T-helper 17 cell (primary cell): ENCODE results near the gene CACNA1C. TPM values are rescaled to one million over a fixed set of nuclear protein-coding genes. Genes with fewer than 3 reads are reported as not detected.

ENCODE experiments used
- ATAC-seq: fragments of 150-1000 bp; cut with Tn5 transposase; 2 replicates; pipeline ENCODE4 v1.10.0; 2021; ENCODE audit warnings: mild to moderate bottlenecking, moderate library complexity
- DNase-seq, 3 donors: peaks; one replicate each; pipeline versions ENCODE4 v3.0.0 to v3.0.0-alpha.2; 2020 to 2021
- H3K9me3 ChIP-seq: one replicate; pipeline ENCODE4 v1.7.0; 2013; ENCODE audit warnings: low read length, mild to moderate bottlenecking; ENCODE audit not compliant: control insufficient read depth, poor library complexity, severe bottlenecking
- H3K27ac Mint-ChIP-seq: one replicate; pipeline ENCODE4 v1.8.0; 2022; ENCODE audit warnings: mild to moderate bottlenecking, moderate library complexity, mixed read lengths
- H3K27me3 Mint-ChIP-seq: one replicate; pipeline ENCODE4 v1.8.0; 2022; ENCODE audit warnings: mixed read lengths
- H3K36me3 Mint-ChIP-seq: one replicate; pipeline ENCODE4 v1.8.0; 2022; ENCODE audit warnings: low read depth, mixed read lengths
- H3K4me1 Mint-ChIP-seq: one replicate; pipeline ENCODE4 v1.8.0; 2022; ENCODE audit warnings: mild to moderate bottlenecking, mixed read lengths
- H3K4me3 Mint-ChIP-seq: one replicate; pipeline ENCODE4 v1.8.0; 2022; ENCODE audit warnings: mild to moderate bottlenecking, moderate library complexity, mixed read lengths
- total RNA-seq, 4 donors: library from RNA in 2 of 4; stranded (reverse) in 2 of 4; gene quantifications; one replicate each; pipeline ENCODE4 v1.2.3 and lab custom pipeline; 2022 to 2026

Gene CACNA1C
- total RNA-seq, 2 donors from 2014 or later, result 0.02 to 0.18 TPM

DNA sequence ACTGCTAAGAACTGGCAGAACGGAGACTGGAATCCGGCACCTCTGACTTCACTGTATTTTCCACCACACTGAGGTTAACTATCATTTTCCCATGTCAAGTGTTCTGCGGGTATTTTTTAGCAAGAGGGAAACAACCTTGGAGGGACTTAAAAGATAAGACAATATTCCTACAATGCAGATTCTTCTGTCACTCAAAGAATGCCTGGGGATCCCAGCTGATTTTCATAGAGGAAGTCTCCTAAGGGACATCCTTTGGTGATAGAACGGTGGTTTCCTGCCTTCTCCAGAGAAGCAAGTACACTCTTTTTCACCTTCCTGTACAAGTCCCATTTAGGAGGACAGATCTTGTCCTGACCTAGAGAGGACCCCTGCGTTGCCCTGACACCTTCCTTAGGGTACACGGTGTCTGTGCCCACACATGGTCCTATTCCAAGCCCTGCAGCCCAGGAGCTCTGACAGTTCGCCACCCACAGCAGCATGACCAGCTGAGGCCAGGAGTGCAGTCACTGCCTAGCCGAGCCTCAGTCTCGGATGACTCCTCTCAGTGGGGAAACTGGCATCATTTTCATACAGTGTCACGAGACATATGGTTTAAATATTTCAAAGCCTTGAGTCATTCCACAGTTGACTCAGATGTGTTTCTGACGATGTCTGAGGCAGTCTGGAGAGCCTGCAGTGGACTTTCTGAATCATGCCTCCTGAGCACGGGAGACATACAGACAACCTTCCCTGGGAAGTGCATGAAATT lies 560.7 kb downstream of the CACNA1C start:
- peaks cover 2% of the 10 kb centered on the region for H3K36me3 Mint-ChIP-seq
- DNase-seq (no peak), ATAC-seq (no peak)
- peaks cover 82% of the 10 kb centered on the region for H3K27me3 Mint-ChIP-seq
- H3K4me1 Mint-ChIP-seq, result no peaks in the 10 kb centered on the region
- H3K4me3 Mint-ChIP-seq, result no peak overlapping the region
- no peaks in the 10 kb centered on the region for H3K9me3 ChIP-seq
- H3K27ac Mint-ChIP-seq, result no peak overlapping the region

DNA sequence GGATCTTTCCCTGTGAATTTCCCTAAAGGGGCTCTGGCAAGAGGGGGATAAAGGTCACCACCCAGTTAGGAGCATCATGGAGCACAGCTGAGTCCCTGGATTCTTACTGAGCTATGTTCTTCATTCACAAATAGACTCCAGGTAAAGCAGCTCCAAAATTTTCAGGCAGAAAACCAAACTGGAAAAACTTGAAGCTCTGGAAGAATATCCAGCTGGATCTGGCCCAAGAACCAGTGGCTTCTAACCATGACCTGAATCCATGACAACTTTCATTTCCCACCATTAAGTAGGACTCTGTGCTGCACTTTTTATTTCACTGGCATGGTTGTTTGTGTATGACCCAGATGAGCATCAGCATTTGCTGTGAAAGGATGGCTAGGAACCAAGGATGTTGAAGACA lies 561.6 kb downstream of the CACNA1C start:
- H3K27ac Mint-ChIP-seq, result no peak overlapping the region
- peaks cover 2% of the 10 kb centered on the region for H3K36me3 Mint-ChIP-seq
- H3K9me3 ChIP-seq, result no peaks in the 10 kb centered on the region
- ATAC-seq (no peak), DNase-seq (no peak)
- H3K4me1 Mint-ChIP-seq, result no peaks in the 10 kb centered on the region
- H3K27me3 Mint-ChIP-seq, result peaks cover 82% of the 10 kb centered on the region
- H3K4me3 Mint-ChIP-seq, result no peak overlapping the region

GRCh38 chr12:2615665-2616402 lies 563.0 kb downstream of the CACNA1C start:
- ATAC-seq, result no peak
- no peaks in the 10 kb centered on the region for H3K9me3 ChIP-seq
- H3K4me1 Mint-ChIP-seq, result no peaks in the 10 kb centered on the region
- H3K27ac Mint-ChIP-seq, result no peak overlapping the region
- no peaks in the 10 kb centered on the region for H3K36me3 Mint-ChIP-seq
- H3K27me3 Mint-ChIP-seq, result peaks cover 87% of the 10 kb centered on the region
- no peak overlapping the region for H3K4me3 Mint-ChIP-seq
- no peak for DNase-seq

DNA sequence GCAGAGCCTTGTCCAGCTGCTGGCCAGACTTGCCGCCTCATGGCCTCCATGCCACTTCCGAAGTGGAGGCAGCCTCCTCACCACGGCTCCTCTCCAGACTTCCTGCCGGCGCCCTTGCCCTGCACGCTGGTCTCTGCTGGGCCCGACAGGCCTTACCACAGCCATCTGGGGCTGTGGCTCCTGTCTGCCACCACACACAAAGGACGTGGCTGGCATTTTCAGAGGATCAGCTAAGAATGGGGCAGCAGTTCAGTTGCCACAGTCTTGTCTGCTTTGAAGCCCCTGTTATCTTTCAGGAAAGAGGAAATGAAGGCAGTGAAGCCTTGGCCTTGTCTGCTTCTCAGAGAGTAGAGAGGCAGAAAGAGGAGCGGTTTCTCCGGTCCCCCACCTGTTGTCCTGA lies 564.0 kb downstream of the CACNA1C start:
- Mint-ChIP-seq H3K36me3 (peaks cover under 1% of the 10 kb centered on the region), H3K4me1 (no peaks in the 10 kb centered on the region), H3K27me3 (peaks cover 91% of the 10 kb centered on the region), H3K27ac (no peak overlapping the region), H3K4me3 (no peak overlapping the region)
- ATAC-seq (no peak), DNase-seq (no peak)
- no peaks in the 10 kb centered on the region for H3K9me3 ChIP-seq

DNA sequence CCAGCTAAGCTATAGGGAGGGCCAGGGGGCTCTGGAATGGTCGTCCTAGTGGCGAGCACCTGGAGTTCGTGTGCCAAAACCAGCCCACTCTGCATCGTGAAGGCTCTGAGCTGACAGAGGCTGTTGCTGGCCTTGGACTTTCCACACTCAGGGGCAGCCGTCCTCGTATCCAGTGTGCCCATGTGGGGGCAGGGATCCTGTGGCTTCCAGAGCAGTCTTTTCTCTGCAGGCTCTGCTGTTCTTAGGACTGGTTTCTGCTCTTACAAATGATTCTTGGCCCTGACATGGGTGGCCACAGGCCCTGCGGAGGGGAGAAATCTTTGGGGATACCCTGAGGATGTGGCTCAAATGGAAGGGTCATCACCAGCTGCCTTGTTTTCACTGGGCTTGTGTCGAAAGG lies 564.6 kb downstream of the CACNA1C start:
- Mint-ChIP-seq H3K36me3 (peaks cover 3% of the 10 kb centered on the region), H3K27me3 (peaks cover 91% of the 10 kb centered on the region), H3K4me1 (no peaks in the 10 kb centered on the region), H3K27ac (no peak overlapping the region), H3K4me3 (no peak overlapping the region)
- ATAC-seq, result no peak
- DNase-seq, result no peak
- H3K9me3 ChIP-seq, result no peaks in the 10 kb centered on the region

DNA sequence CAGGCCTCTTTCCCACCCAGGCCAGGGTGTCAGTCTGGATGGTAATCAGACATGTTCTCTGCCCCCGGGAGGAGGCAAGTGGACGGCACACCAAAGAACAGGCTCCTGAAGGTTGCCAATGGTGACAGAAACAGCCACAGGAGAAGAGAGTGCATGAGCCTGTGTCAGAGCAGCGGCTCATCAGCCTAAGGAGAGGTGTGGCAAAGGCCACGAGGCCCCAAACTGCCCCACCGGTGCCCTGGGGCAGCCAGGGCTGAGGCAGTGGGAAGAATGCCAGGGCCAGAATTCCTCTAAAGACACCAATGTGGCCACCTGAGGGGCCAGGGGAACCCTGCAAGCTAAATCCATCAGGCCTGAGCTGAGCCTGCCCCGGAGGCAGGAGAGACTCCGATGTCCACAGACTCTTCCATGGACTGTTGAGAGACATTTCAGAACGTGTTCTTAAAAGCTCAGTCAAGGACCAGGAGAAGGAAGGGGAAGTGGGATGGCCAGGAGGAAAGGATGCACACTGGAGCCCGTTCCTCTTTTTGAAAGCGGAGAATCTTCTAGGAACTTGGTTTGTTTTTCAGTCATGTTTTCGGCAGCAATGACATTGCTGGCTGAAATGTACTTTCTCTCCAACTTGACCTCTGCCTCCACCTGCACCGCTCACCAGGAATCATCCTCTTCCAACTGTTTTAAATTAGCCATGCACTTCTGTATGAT lies 565.7 kb downstream of the CACNA1C start:
- H3K27me3 Mint-ChIP-seq, result peaks cover 91% of the 10 kb centered on the region
- no peak for ATAC-seq

GRCh38 chr12:2619136-2619535 lies 566.3 kb downstream of the CACNA1C start:
- H3K9me3 ChIP-seq, result no peaks in the 10 kb centered on the region
- Mint-ChIP-seq H3K4me1 (no peaks in the 10 kb centered on the region), H3K4me3 (no peak overlapping the region), H3K36me3 (peaks cover 3% of the 10 kb centered on the region), H3K27ac (no peak overlapping the region), H3K27me3 (peaks cover 89% of the 10 kb centered on the region)
- DNase-seq, result no peak
- no peak for ATAC-seq

More for the DNA sequence above, 565.7 kb downstream of the CACNA1C start:
- no peaks in the 10 kb centered on the region for H3K9me3 ChIP-seq
- DNase-seq, result no peak
- Mint-ChIP-seq H3K4me3 (no peak overlapping the region), H3K36me3 (peaks cover 3% of the 10 kb centered on the region), H3K27ac (no peak overlapping the region), H3K4me1 (no peaks in the 10 kb centered on the region)

- Mint-ChIP-seq H3K4me1 (peaks cover under 1% of the 10 kb centered on the region), H3K4me3 (no peak overlapping the region), H3K27me3 (peaks cover 87% of the 10 kb centered on the region), H3K27ac (no peak overlapping the region), H3K36me3 (peaks cover 3% of the 10 kb centered on the region)
- DNase-seq (no peak), ATAC-seq (no peak)
- no peaks in the 10 kb centered on the region for H3K9me3 ChIP-seq
Measured at GRCh38 chr12:2622460-2622859, 569.7 kb downstream of the CACNA1C start.

GRCh38 chr12:2623472-2623871 lies 570.7 kb downstream of the CACNA1C start:
- Mint-ChIP-seq H3K27me3 (peaks cover 88% of the 10 kb centered on the region), H3K4me1 (peaks cover 3% of the 10 kb centered on the region), H3K4me3 (no peak overlapping the region), H3K36me3 (peaks cover 5% of the 10 kb centered on the region), H3K27ac (no peak overlapping the region)
- DNase-seq (no peak), ATAC-seq (no peak)
- no peaks in the 10 kb centered on the region for H3K9me3 ChIP-seq

GRCh38 chr12:2624543-2625288 lies 571.9 kb downstream of the CACNA1C start:
- H3K9me3 ChIP-seq, result no peaks in the 10 kb centered on the region
- Mint-ChIP-seq H3K27me3 (peaks cover 84% of the 10 kb centered on the region), H3K36me3 (peaks cover 5% of the 10 kb centered on the region), H3K27ac (no peak overlapping the region), H3K4me3 (no peak overlapping the region), H3K4me1 (peaks cover 3% of the 10 kb centered on the region)
- ATAC-seq, result no peak
- no peak for DNase-seq

DNA sequence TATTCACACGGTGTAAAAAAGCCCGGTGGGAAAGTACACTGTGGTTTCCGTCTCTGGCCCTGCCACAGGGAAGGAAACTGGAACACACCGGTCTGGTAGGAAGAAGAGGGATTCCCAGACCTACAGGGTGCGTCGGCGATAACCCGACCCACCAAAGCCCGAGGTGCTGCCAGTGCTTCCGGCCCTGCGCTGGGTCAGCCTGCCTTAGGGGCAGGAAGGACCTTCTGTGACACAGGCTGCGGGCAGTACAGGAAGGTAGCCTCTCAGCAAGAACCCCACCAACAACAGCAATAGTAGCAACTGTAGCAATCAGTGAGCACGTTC lies 572.5 kb downstream of the CACNA1C start:
- H3K4me3 Mint-ChIP-seq, result no peak overlapping the region
- H3K27me3 Mint-ChIP-seq, result peaks cover 83% of the 10 kb centered on the region
- H3K36me3 Mint-ChIP-seq, result peaks cover 5% of the 10 kb centered on the region
- H3K9me3 ChIP-seq, result no peaks in the 10 kb centered on the region
- DNase-seq, result no peak
- no peak overlapping the region for H3K27ac Mint-ChIP-seq
- peaks cover 3% of the 10 kb centered on the region for H3K4me1 Mint-ChIP-seq
- no peak for ATAC-seq

GRCh38 chr12:2627076-2627834 lies 574.5 kb downstream of the CACNA1C start:
- peaks cover 3% of the 10 kb centered on the region for H3K36me3 Mint-ChIP-seq
- H3K9me3 ChIP-seq, result no peaks in the 10 kb centered on the region
- peaks cover 3% of the 10 kb centered on the region for H3K4me1 Mint-ChIP-seq
- no peak overlapping the region for H3K27ac Mint-ChIP-seq
- no peak for ATAC-seq
- H3K4me3 Mint-ChIP-seq, result no peak overlapping the region
- no peak for DNase-seq
- H3K27me3 Mint-ChIP-seq, result peaks cover 76% of the 10 kb centered on the region
